AG04450 (cell line): ENCODE results near the gene REM1. TPM values are rescaled to one million over a fixed set of nuclear protein-coding genes. Genes with fewer than 3 reads are reported as not detected.

Source experiments
- CTCF ChIA-PET: fragments of 300-600, 350-600 bp; formaldehyde crosslinking; extraction: SDS; loops from one replicate; lab custom pipeline; 2022; ENCODE audit warnings: antibody characterized with exemption, inconsistent platforms; lab: Charles Lee
- POLR2A ChIA-PET: fragments of 350-600 bp; formaldehyde crosslinking; extraction: SDS; loops from one replicate; lab custom pipeline; 2021; ENCODE audit warnings: antibody characterized with exemption, inconsistent platforms; lab: Yijun Ruan, JAX
- DNase-seq: peaks from one replicate; pipeline ENCODE4 v3.0.0-alpha.2; 2011; ENCODE audit warnings: low read depth, low spot score
- H3K27ac ChIP-seq: one replicate; pipeline ENCODE4 v1.5.1; 2012; ENCODE audit warnings: low read depth, low read length, control low read depth
- H3K27me3 ChIP-seq: one replicate; pipeline ENCODE4 v1.6.0; 2012; ENCODE audit warnings: low read length; ENCODE audit not compliant: control insufficient read depth, insufficient read depth
- H3K4me3 ChIP-seq: 2 replicates; pipeline ENCODE4 v1.5.1; 2011; ENCODE audit warnings: mild to moderate bottlenecking, low read depth, low read length, control low read depth
- H3K9me3 ChIP-seq: 2 replicates; pipeline ENCODE4 v1.5.1; 2012; ENCODE audit warnings: low read length; ENCODE audit not compliant: control insufficient read depth, insufficient read depth
- polyA plus RNA-seq: library from polyadenylated mRNA; depleted of rRNA; stranded (reverse); fragments of >200 nt; gene quantifications from 2 replicates; pipeline ENCODE4 v1.2.3, GENCODE V29; 2011
- TF ChIP-seq, protein P1 (sequence below): IDR thresholded peaks from 2 replicates; pipeline ENCODE4 v1.5.1; 2011; ENCODE audit warnings: low read depth, low read length, control low read depth, inconsistent platforms

REM1 gene
- polyA plus RNA-seq, 1 experiment = not detected

GRCh38 chr20:31494131-31494530, 19.0 kb downstream of the REM1 start:
- H3K4me3 ChIP-seq = no peak overlapping the region
- ChIA-PET CTCF (interaction anchor here (0.7 to 1.2 kb wide), 2 partner anchors 9 to 328 kb away, joined by 3 to 10 read pairs; no protein-coding TSS in a partner anchor), POLR2A (no interaction called here)
- H3K9me3 ChIP-seq = no peaks in the 10 kb centered on the region
- H3K27ac ChIP-seq = no peak overlapping the region
- peaks cover 10% of the 10 kb centered on the region for H3K27me3 ChIP-seq
- no peak for DNase-seq
- TF ChIP-seq, protein P1, sequence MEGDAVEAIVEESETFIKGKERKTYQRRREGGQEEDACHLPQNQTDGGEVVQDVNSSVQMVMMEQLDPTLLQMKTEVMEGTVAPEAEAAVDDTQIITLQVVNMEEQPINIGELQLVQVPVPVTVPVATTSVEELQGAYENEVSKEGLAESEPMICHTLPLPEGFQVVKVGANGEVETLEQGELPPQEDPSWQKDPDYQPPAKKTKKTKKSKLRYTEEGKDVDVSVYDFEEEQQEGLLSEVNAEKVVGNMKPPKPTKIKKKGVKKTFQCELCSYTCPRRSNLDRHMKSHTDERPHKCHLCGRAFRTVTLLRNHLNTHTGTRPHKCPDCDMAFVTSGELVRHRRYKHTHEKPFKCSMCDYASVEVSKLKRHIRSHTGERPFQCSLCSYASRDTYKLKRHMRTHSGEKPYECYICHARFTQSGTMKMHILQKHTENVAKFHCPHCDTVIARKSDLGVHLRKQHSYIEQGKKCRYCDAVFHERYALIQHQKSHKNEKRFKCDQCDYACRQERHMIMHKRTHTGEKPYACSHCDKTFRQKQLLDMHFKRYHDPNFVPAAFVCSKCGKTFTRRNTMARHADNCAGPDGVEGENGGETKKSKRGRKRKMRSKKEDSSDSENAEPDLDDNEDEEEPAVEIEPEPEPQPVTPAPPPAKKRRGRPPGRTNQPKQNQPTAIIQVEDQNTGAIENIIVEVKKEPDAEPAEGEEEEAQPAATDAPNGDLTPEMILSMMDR = peak; percentile 62

GRCh38 chr20:31496761-31497295, 21.7 kb downstream of the REM1 start:
- Histone ChIP-seq H3K27me3 (peaks cover 10% of the 10 kb centered on the region), H3K27ac (no peak overlapping the region), H3K4me3 (no peak overlapping the region), H3K9me3 (no peaks in the 10 kb centered on the region)
- TF ChIP-seq, protein P1 = no peak
- ChIA-PET CTCF (interaction anchor here (1.0 to 1.3 kb wide), 2 partner anchors 9 to 18 kb away, joined by 3 to 5 read pairs; partner anchors contain the start of gene HM13), POLR2A (no interaction called here)
- DNase-seq = no peak

GRCh38 chr20:31497838-31498540, 22.9 kb downstream of the REM1 start:
- no peak for DNase-seq
- Histone ChIP-seq H3K9me3 (no peaks in the 10 kb centered on the region), H3K27me3 (peaks cover 10% of the 10 kb centered on the region), H3K4me3 (no peak overlapping the region), H3K27ac (no peak overlapping the region)
- CTCF ChIA-PET = interaction anchor here (1.1 kb wide), 1 partner anchor 37 kb away, joined by 3 read pairs; no protein-coding TSS in a partner anchor
- POLR2A ChIA-PET = no interaction called here
- TF ChIP-seq, protein P1 = no peak

- no peak overlapping the region for H3K27ac ChIP-seq
- TF ChIP-seq, protein P1 = no peak
- H3K9me3 ChIP-seq = no peaks in the 10 kb centered on the region
- POLR2A ChIA-PET = no interaction called here
- DNase-seq = no peak
- CTCF ChIA-PET = interaction anchor here (3.8 to 5.9 kb wide), 3 partner anchors 12 to 42 kb away, joined by 20 to 210 read pairs (median 20); partner anchors contain the start of genes DEFB124 and REM1
- no peak overlapping the region for H3K4me3 ChIP-seq
- peaks cover 11% of the 10 kb centered on the region for H3K27me3 ChIP-seq
Measured at GRCh38 chr20:31500527-31500926, 25.4 kb downstream of the REM1 start.
